ENCODE data around the gene ITGAD. TPM values are rescaled to one million over a fixed set of nuclear protein-coding genes. Genes with fewer than 3 reads are reported as not detected.

ITGAD gene
- total and polyA plus RNA-seq, 2 experiments from 2014 or later = not detected

- TF ChIP-seq REST (IDR thresholded peaks at IDR 0.05; ENCODE audit: unreplicated experiment) = no peak
- no peak for TF ChIP-seq EZH2phosphoT487 (IDR thresholded peaks at IDR 0.05; ENCODE audit: unreplicated experiment)
These were observed 8.3 kb downstream of the ITGAD start (continued) for GRCh38 chr16:31401436-31401835.

DNA sequence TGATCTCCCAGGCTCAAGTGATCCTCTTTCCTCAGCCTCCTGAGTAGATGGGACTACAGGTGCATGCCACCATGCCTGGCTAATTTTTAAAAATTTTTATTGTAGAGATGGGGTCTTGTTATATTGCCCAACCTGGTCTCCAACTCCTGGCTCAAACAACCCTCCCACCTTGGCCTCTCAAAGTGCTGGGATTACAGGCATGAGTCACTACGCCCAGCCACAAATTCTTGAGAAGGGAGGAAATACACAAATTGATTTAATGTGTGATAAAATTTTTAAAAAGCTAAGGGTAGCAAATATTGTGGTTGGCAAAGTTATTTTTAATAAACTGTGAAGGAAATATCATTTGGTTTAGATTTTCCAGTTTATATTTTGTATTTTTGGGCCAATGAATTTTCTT is 9.6 kb downstream of the ITGAD start:
- no peaks in the 10 kb centered on the region for H3K36me3 ChIP-seq (ENCODE audit: insufficient read depth)
- DNase-seq (ENCODE audit: low spot score) (no peak), ATAC-seq (no peak)
- no peak overlapping the region for H3K27ac Mint-ChIP-seq
- H3K4me2 ChIP-seq = no peak overlapping the region
- no peaks in the 10 kb centered on the region for H3F3A ChIP-seq (replicated peaks; ENCODE audit: low read depth)
- no peak overlapping the region for H3K4me3 Mint-ChIP-seq
- no peak overlapping the region for H3K27ac ChIP-seq (ENCODE audit: low read depth)
- peaks cover 2% of the 10 kb centered on the region for H3K27me3 Mint-ChIP-seq (ENCODE audit: insufficient read depth, low read depth, poor library complexity)
- no peaks in the 10 kb centered on the region for H3K79me2 ChIP-seq (replicated peaks; ENCODE audit: insufficient read depth)
- no peak overlapping the region for H3K4me3 ChIP-seq
- H3K9me3 Mint-ChIP-seq = peaks cover 12% of the 10 kb centered on the region; the same call in 1 of the 3 replicates
- H3K36me3 Mint-ChIP-seq (ENCODE audit: low read depth) = no peaks in the 10 kb centered on the region
- H4K20me1 ChIP-seq (replicated peaks; ENCODE audit: insufficient read depth) = no peaks in the 10 kb centered on the region
- H3K9me2 ChIP-seq (ENCODE audit: insufficient read depth) = no peaks in the 10 kb centered on the region
- H3K4me1 ChIP-seq (ENCODE audit: insufficient read depth) = no peaks in the 10 kb centered on the region
- H2AFZ ChIP-seq = no peak overlapping the region
- no peaks in the 10 kb centered on the region for H3K27me3 ChIP-seq (ENCODE audit: insufficient read depth)
- no peaks in the 10 kb centered on the region for H3K4me1 Mint-ChIP-seq
- no peak for TF ChIP-seq CTCF (conservative IDR thresholded peaks at IDR 0.05; ENCODE audit: low read depth in 2 of 2)
- TF ChIP-seq CREB1 (CRISPR knock-in tag; IDR thresholded peaks at IDR 0.05; ENCODE audit: low read depth) = no peak
- TF ChIP-seq EZH2 (IDR thresholded peaks at IDR 0.05; ENCODE audit: low read depth, unreplicated experiment) = no peak
- TF ChIP-seq ZNF462 (CRISPR knock-in tag; IDR thresholded peaks at IDR 0.05) = no peak
- TF ChIP-seq POLR2AphosphoS5 (IDR thresholded peaks at IDR 0.05; ENCODE audit: low read depth) = no peak
- TF ChIP-seq JUNB (IDR thresholded peaks at IDR 0.05; ENCODE audit: unreplicated experiment) = no peak
- no peak for TF ChIP-seq REST (IDR thresholded peaks at IDR 0.05; ENCODE audit: unreplicated experiment)
- TF ChIP-seq EZH2phosphoT487 (IDR thresholded peaks at IDR 0.05; ENCODE audit: unreplicated experiment) = no peak
- no peak for TF ChIP-seq NANOG (IDR thresholded peaks at IDR 0.05; ENCODE audit: borderline replicate concordance)

Measured in GM23338 (cell line).